Transverse colon (tissue), 4 donors: ENCODE measurements around the gene PDE3B. TPM values are rescaled to one million over a fixed set of nuclear protein-coding genes. Genes with fewer than 3 reads are reported as not detected.
"Not testable (repeated sequence)": the region's sequence is repeated elsewhere in the genome, so short reads cannot be mapped to it uniquely, and the experiment has no call there.

Experiments
- DNase-seq: peaks from one replicate; pipeline ENCODE4 v3.0.0-alpha.2; 2019
- H3K27ac ChIP-seq, 4 donors: fragments of 200-600 bp; sonication (generic); 2 replicates each; pipeline ENCODE4 v1.5.1; 2016 to 2018; ENCODE audit warnings: inconsistent platforms in 4 of 4
- H3K27me3 ChIP-seq: fragments of 200-600 bp; sonication (generic); 2 replicates; pipeline ENCODE4 v1.5.1; 2017; ENCODE audit warnings: inconsistent platforms
- H3K36me3 ChIP-seq, 4 donors: fragments of 200-600 bp; sonication (generic); 2 replicates each; pipeline ENCODE4 v1.5.1; 2017 to 2019; ENCODE audit warnings: inconsistent platforms in 4 of 4
- H3K4me1 ChIP-seq, 4 donors: fragments of 200-600 bp; sonication (generic); 2 replicates each; pipeline ENCODE4 v1.5.1; 2017 to 2020; ENCODE audit warnings: inconsistent platforms in 4 of 4
- H3K4me3 ChIP-seq, 4 donors: fragments of 200-600 bp; sonication (generic); 1 replicate in 1 of 4; 2 replicates in 3 of 4; pipeline versions ENCODE4 v1.5.1 to v1.6.1; 2017 to 2019; ENCODE audit warnings: inconsistent platforms in 4 of 4
- H3K9me3 ChIP-seq, 2 donors: fragments of 200-600 bp; sonication (generic); 2 replicates each; pipeline ENCODE4 v1.5.1; 2017 to 2019; ENCODE audit warnings: inconsistent platforms in 2 of 2
- EP300 ChIP-seq: sonication (generic); formaldehyde crosslinking; IDR thresholded peaks from one replicate; pipeline ENCODE4 v1.6.1; 2017; ENCODE audit warnings: antibody characterized with exemption, low read depth
- POLR2A ChIP-seq: fragments of 450-650 bp; IDR thresholded peaks from one replicate; pipeline ENCODE4 v1.6.1; 2016; ENCODE audit warnings: antibody characterized with exemption, mild to moderate bottlenecking, moderate library complexity
- POLR2AphosphoS5 ChIP-seq, 3 donors: sonication (generic); formaldehyde crosslinking; IDR thresholded peaks; one replicate each; pipeline ENCODE4 v1.6.1; 2016; ENCODE audit warnings: antibody characterized with exemption in 3 of 3
- WGBS, 2 donors: methylation state at CpG; one replicate each; pipeline ENCODE4 v1.1.5; 2018; ENCODE audit warnings: low coverage in 1 of 2; 5-methylcytosine and 5-hydroxymethylcytosine counted together
- in situ Hi-C, 4 donors: fragments of 200-750 bp; cut with MboI; loops; one replicate each; pipeline versions ENCODE4 v1.15.0 to v1.15.1; 2017; ENCODE audit warnings: low sequenced_read_pairs in 3 of 4, low pct_ligation_motif_present in 1 of 4, low pct_unique_long_range_greater_than_20kb in 1 of 4
- intact Hi-C: fragments of 100-400 bp; cut with DNase I; formaldehyde crosslinking; loops from one replicate; pipeline ENCODE4 v1.15.1; 2023; ENCODE audit warnings: low total_unique reads
- total RNA-seq, 4 donors: library from RNA; depleted of rRNA; stranded (reverse); fragments of >200 nt; gene quantifications; one replicate each; pipeline ENCODE4 v1.1.0, GENCODE V29; 2016
- TF ChIP-seq, protein P1 (sequence below), 5 experiments: fragments of 200-600 bp in 3 of 5; fragments of 450-650 bp in 2 of 5; sonication (generic) in 3 of 5; IDR thresholded peaks; 1 replicate in 2 of 5; 2 replicates in 3 of 5; pipeline ENCODE4 v1.5.1; 2016 to 2017; ENCODE audit warnings: antibody characterized with exemption in 5 of 5, inconsistent platforms in 3 of 5, mild to moderate bottlenecking in 2 of 5, moderate library complexity in 1 of 5

Gene PDE3B
- total RNA-seq, 4 donors from 2014 or later = 48.1 to 91.1 (median 66.1) TPM

DNA sequence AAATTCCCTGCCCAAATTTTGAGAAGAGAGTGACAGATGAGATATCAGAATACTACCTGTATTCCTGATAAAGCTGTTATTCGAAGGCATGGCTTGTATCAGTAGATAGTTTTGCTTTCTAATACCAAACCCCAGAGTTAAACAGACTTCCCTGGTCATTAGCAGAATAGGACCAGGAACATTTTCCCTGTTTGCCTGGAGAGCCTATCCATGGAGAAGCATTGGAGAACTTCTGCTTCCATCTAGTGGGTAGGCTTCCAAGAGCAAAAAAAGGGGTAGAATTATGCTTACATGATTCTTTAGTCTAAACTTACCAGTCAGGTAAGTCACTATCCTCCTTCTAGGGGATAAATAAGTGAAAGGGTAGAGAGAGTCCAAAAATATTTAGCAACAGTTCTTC, 14.2 kb downstream of the PDE3B start:
- TF ChIP-seq EP300 = no peak
- DNase-seq = no peak
- Histone ChIP-seq H3K27me3 (no peaks in the 10 kb centered on the region), H3K4me1 (peaks cover 0 to 17% (median 0%) of the 10 kb centered on the region in 4 donors), H3K4me3 (no peak overlapping the region), H3K9me3 (no peaks in the 10 kb centered on the region), H3K27ac (no peak overlapping the region), H3K36me3 (peaks cover 0 to 5% (median 0%) of the 10 kb centered on the region in 4 donors)
- WGBS, 2 donors = 91 to 100% methylated on average over 1 of the region's 1 CpG
- in situ Hi-C loops = no loop called here
- intact Hi-C loops = no loop called here

DNA sequence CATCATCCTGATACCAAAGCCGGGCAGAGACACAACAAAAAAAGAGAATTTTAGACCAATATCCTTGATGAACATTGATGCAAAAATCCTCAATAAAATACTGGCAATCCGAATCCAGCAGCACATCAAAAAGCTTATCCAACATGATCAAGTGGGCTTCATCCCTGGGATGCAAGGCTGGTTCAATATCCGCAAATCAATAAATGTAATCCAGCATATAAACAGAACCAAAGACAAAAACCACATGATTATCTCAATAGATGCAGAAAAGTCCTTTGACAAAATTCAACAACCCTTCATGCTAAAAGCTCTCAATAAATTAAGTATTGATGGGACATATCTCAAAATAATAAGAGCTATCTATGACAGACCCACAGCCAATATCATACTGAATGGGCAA, 21.3 kb downstream of the PDE3B start:
- in situ Hi-C loops, DNase-seq, H3K9me3 ChIP-seq, H3K4me1 ChIP-seq, H3K4me3 ChIP-seq, H3K27me3 ChIP-seq, H3K36me3 ChIP-seq, H3K27ac ChIP-seq, intact Hi-C loops: not testable (repeated sequence)
- WGBS, 2 donors = 89 to 93% methylated on average over 3 of the region's 3 CpGs

DNA sequence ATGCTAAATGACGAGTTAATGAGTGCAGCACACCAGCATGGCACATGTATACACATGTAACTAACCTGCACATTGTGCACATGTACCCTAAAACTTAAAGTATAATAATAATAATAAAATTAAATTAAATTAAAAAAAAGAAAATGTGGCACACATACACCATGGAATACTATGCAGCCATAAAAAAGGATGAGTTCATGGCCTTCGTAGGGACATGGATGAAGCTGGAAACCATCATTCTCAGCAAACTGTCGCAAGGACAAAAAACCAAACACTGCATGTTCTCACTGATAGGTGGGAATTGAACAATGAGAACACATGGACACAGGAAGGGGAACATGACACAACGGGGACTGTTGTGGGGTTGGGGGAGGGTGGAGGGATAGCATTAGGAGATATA, 23.7 kb downstream of the PDE3B start:
- in situ Hi-C loops, intact Hi-C loops, H3K4me3 ChIP-seq, H3K27ac ChIP-seq, H3K9me3 ChIP-seq, H3K36me3 ChIP-seq, DNase-seq, H3K27me3 ChIP-seq: not testable (repeated sequence)
- peaks cover 0 to 18% (median 2%) of the 10 kb centered on the region in 4 donors for H3K4me1 ChIP-seq
- WGBS, 2 donors = 92 to 94% methylated on average over 3 to 4 of the region's 4 CpGs

DNA sequence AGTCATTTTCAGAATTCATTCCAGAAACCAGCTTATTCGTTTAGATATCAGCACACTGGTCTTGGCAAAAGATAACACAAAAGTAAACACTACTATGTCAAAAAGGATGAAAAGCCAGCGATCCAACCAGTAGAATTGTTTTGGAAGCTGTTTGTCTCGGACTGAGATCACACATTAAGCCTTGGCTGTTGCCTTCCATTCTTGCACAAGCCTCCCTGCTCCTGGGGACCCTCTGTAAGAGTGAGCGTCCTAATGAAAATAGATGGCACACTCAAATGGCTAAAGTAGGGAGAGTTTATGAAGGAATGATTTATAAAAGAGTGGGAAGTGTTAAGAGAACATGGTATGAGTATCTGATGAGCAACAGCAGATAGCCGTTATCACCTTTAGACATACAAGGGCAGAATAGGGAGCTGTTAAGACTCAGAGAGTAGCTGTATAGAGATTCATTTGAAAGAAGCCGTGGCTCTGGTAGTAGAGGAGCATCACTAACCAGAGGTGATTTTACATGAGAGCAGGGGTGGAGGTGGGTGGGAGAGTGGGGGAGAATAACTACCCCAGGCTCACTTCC, 25.2 kb downstream of the PDE3B start:
- TF ChIP-seq POLR2AphosphoS5 (IDR thresholded peaks at IDR 0.05) = no peak
- TF ChIP-seq, protein P1, sequence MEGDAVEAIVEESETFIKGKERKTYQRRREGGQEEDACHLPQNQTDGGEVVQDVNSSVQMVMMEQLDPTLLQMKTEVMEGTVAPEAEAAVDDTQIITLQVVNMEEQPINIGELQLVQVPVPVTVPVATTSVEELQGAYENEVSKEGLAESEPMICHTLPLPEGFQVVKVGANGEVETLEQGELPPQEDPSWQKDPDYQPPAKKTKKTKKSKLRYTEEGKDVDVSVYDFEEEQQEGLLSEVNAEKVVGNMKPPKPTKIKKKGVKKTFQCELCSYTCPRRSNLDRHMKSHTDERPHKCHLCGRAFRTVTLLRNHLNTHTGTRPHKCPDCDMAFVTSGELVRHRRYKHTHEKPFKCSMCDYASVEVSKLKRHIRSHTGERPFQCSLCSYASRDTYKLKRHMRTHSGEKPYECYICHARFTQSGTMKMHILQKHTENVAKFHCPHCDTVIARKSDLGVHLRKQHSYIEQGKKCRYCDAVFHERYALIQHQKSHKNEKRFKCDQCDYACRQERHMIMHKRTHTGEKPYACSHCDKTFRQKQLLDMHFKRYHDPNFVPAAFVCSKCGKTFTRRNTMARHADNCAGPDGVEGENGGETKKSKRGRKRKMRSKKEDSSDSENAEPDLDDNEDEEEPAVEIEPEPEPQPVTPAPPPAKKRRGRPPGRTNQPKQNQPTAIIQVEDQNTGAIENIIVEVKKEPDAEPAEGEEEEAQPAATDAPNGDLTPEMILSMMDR (IDR thresholded peaks at IDR 0.05) = no peak
- no peak for TF ChIP-seq POLR2A
- no peak for TF ChIP-seq EP300
- WGBS, 2 donors = 77 to 84% methylated on average over 6 of the region's 6 CpGs
- in situ Hi-C loops = no loop called here

DNA sequence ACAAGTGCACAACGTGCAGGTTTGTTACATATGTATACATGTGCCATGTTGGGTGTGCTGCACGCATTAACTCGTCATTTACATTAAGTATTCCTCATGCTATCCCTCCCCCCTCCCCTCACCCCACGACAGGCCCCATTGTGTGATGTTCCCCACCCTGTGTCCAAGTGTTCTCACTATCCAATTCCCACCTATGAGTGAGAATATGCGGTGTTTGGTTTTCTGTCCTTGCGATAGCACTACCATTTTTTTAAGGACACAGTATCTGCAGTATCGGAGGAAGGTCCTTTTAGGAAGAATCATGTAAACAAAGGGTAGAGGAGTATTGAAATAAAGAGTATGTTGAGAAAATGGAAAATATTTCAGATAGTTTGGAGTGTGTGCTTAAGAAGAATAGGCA, 25.9 kb downstream of the PDE3B start:
- intact Hi-C loops = no loop called here
- WGBS, 2 donors = 92% methylated on average over 6 to 7 of the region's 7 CpGs
- Histone ChIP-seq H3K27ac (no peak overlapping the region), H3K4me3 (no peak overlapping the region), H3K36me3 (no peaks in the 10 kb centered on the region), H3K4me1 (peaks cover 0 to 21% (median 2%) of the 10 kb centered on the region in 4 donors), H3K27me3 (no peaks in the 10 kb centered on the region), H3K9me3 (no peaks in the 10 kb centered on the region)
- TF ChIP-seq POLR2A (no peak), EP300 (no peak), POLR2AphosphoS5 (IDR thresholded peaks at IDR 0.05) (no peak)
- TF ChIP-seq, protein P1 (IDR thresholded peaks at IDR 0.05) = no peak
- no peak for DNase-seq
- in situ Hi-C loops = no loop called here

More for the DNA sequence above, 25.2 kb downstream of the PDE3B start:
- intact Hi-C loops = no loop called here
- Histone ChIP-seq H3K27me3 (no peaks in the 10 kb centered on the region), H3K9me3 (no peaks in the 10 kb centered on the region), H3K36me3 (no peaks in the 10 kb centered on the region), H3K27ac (no peak overlapping the region), H3K4me3 (no peak overlapping the region), H3K4me1 (peaks cover 0 to 21% (median 2%) of the 10 kb centered on the region in 4 donors)
- no peak for DNase-seq

DNA sequence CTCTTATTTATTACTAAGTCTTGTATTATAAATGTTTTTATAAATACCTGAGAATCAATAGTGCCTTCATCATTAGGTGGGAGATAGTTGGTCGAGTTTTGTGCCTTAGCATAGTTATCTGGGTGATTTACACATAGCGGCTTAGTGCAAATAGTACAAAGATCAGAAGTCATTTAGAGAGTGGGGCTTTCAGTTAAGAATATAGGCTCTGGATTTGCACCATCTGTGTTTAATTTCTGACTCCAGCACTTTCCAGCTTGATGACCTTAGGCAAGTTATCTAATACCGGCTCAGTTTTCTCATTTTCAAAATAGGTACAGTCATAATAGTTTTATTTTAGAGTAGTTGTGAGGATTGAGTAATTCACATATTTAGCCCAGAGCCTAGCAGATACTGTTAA, 26.4 kb downstream of the PDE3B start:
- Histone ChIP-seq H3K36me3 (no peaks in the 10 kb centered on the region), H3K4me1 (peaks cover 0 to 21% (median 2%) of the 10 kb centered on the region in 4 donors), H3K9me3 (no peaks in the 10 kb centered on the region), H3K4me3 (no peak overlapping the region), H3K27ac (no peak overlapping the region), H3K27me3 (no peaks in the 10 kb centered on the region)
- intact Hi-C loops = loop anchor here (5.0 kb wide), 1 partner anchor 52 kb away; no protein-coding TSS in a partner anchor
- WGBS, 2 donors = 64 to 65% methylated on average over 3 of the region's 3 CpGs
- in situ Hi-C loops = no loop called here
- TF ChIP-seq EP300 (no peak), POLR2A (no peak), POLR2AphosphoS5 (IDR thresholded peaks at IDR 0.05) (no peak)
- TF ChIP-seq, protein P1 (IDR thresholded peaks at IDR 0.05) = no peak
- no peak for DNase-seq
